Progenitor cell of endocrine pancreas (in vitro differentiated cells): ENCODE measurements around the gene MKNK2. TPM values are rescaled to one million over a fixed set of nuclear protein-coding genes. Genes with fewer than 3 reads are reported as not detected.

Source experiments
- DNase-seq: peaks from one replicate; pipeline ENCODE4 v3.0.0; 2021; ENCODE audit warnings: low spot score; ENCODE audit not compliant: unreplicated experiment
- H3K27ac Mint-ChIP-seq: 2 replicates; pipeline ENCODE4 v1.8.0; 2021; ENCODE audit warnings: mild to moderate bottlenecking, moderate library complexity, mixed read lengths
- H3K27me3 Mint-ChIP-seq: 2 replicates; pipeline ENCODE4 v1.8.0; 2021; ENCODE audit warnings: mixed read lengths
- H3K36me3 Mint-ChIP-seq: 2 replicates; pipeline ENCODE4 v1.8.0; 2022; ENCODE audit warnings: mixed read lengths; ENCODE audit not compliant: insufficient read depth
- H3K4me1 Mint-ChIP-seq: 2 replicates; pipeline ENCODE4 v1.8.0; 2021; ENCODE audit warnings: low read depth, mixed read lengths
- H3K4me3 Mint-ChIP-seq: 2 replicates; pipeline ENCODE4 v1.8.0; 2021; ENCODE audit warnings: low read depth, mild to moderate bottlenecking, moderate library complexity, mixed read lengths
- H3K9me3 Mint-ChIP-seq: 2 replicates; pipeline ENCODE4 v1.8.0; 2021; ENCODE audit warnings: low read depth, mixed read lengths
- total RNA-seq: library from RNA; stranded (reverse); gene quantifications from 2 replicates; pipeline ENCODE4 v1.2.1, GENCODE V29; 2021
- TF ChIP-seq, protein P1 (sequence below): fragments of 200-600 bp; sonication (generic); IDR thresholded peaks from one replicate; pipeline ENCODE4 v1.5.0; 2021; ENCODE audit warnings: antibody characterized with exemption, mild to moderate bottlenecking; ENCODE audit not compliant: unreplicated experiment

MKNK2 gene
- total RNA-seq, 1 donor from 2014 or later = 163 TPM

DNA sequence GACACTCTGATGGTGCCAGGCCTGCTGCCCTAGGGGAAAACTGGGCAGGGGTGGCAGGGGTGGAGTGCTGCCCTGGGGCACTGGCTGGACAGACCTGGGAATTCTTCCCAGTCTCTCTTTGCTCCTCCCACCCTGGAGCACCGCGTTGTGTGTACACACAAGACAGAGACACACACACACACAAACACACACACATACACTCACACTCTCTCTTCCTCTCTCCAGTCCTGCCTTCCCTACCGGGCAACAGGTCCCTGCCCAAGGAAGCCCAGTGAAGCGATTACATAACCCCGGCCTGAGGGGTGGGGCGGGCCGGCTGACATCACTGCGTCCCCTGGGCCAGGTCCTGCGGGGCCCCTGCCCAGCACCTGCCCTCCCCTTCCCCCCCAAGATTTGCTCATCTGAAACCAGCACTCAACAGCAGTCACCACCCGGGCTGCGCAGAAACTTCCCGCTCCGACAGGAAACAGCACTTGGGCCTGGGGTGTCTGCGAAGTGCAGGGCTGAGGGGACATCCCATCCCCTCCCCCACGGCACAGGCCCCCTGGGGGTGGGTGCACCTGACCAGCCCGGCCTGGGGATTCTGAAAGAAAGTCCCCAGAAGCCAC is 1.2 kb downstream of the MKNK2 start:
- Mint-ChIP-seq H3K36me3 (peaks cover 2% of the 10 kb centered on the region), H3K27ac (peak overlapping the region; percentile 88), H3K27me3 (no peaks in the 10 kb centered on the region), H3K9me3 (no peaks in the 10 kb centered on the region), H3K4me3 (peak overlapping the region; percentile 82), H3K4me1 (peaks cover 7% of the 10 kb centered on the region)
- TF ChIP-seq, protein P1, sequence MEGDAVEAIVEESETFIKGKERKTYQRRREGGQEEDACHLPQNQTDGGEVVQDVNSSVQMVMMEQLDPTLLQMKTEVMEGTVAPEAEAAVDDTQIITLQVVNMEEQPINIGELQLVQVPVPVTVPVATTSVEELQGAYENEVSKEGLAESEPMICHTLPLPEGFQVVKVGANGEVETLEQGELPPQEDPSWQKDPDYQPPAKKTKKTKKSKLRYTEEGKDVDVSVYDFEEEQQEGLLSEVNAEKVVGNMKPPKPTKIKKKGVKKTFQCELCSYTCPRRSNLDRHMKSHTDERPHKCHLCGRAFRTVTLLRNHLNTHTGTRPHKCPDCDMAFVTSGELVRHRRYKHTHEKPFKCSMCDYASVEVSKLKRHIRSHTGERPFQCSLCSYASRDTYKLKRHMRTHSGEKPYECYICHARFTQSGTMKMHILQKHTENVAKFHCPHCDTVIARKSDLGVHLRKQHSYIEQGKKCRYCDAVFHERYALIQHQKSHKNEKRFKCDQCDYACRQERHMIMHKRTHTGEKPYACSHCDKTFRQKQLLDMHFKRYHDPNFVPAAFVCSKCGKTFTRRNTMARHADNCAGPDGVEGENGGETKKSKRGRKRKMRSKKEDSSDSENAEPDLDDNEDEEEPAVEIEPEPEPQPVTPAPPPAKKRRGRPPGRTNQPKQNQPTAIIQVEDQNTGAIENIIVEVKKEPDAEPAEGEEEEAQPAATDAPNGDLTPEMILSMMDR = no peak
- no peak for DNase-seq

DNA sequence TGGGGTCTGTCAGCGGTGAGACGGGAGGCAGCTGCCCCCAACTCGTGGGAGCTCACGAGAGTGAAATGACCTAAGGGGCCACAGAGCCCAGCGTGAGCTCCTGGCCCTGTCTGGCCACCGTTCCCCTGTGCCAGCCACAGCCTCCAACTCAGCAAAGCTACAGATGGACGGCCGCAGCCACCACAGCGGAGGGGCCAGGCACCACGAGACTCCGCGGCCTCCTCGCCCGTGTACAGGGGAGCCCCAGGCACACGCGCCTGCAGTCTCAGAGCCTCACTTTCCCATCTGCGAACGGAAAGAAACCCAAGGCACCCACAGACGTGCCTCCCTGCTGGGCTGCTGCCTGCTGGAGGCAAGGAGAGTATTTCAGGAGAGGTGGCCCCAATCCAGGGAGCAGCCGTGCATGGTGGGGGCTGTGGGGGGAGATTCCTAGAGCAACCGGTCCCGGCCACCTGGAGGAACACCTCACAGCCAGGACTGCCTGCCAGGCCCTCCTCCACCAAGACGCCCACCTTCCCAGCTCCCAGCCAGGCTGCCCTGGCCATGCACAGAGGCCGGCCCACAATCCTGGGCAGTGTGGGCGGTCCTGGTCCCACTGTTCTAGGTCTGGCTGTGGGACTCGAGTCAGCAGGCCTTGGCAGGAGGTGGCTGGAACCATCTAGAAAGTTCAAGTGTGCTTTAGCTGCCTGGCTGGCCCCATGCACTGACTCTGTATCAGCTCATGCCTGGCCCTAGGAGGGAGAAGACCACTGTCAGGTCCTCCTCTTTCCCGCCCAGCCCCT is 1.9 kb downstream of the MKNK2 start:
- TF ChIP-seq, protein P1 = no peak
- H3K4me1 Mint-ChIP-seq = peaks cover 7% of the 10 kb centered on the region
- H3K27me3 Mint-ChIP-seq = no peaks in the 10 kb centered on the region
- H3K4me3 Mint-ChIP-seq = peak overlapping the region; percentile 82
- H3K27ac Mint-ChIP-seq = peak overlapping the region; percentile 88
- DNase-seq = no peak
- H3K36me3 Mint-ChIP-seq = peaks cover 4% of the 10 kb centered on the region
- no peaks in the 10 kb centered on the region for H3K9me3 Mint-ChIP-seq

DNA sequence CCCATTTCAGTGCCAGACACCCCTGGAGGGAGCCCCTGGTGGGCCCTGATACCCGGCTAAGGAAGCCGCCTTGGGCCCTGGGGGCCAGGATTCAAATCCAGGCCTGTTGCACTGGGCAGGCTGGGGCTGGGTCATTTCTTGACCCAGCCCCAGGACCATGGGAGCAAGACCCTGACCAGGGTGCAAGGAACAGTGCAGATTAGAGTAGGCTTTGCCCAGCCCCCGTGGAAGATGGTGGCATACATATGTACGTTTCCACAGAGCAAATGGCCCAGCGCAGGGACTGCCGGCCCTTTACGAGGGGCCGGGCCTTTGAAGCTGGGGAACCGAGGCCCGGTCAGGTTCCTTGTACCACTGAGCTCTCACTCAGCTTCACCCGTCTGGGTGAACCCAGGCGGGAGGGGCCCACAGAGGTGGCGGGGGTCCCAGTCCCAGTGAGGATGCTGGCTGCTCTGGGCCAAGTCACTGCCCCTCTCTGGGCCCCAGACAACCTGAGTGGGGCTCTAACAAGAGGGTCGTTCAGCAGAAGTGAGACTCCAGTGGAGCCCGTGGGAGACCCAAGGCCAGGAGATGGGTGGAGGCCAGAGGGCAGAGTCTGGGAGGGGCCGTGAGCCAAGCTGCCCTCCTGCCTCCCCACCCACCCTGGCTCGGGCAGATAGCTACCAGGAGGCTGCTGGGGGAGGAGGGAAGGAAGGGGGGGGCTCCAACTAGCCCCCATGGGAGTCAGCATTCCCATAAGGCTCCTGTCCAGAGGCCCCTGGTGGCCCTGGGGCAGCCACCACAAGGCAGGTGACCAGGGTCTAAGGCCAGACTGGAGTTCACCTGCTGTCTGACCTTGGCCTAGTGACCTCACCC is 2.7 kb downstream of the MKNK2 start:
- H3K27ac Mint-ChIP-seq = no peak overlapping the region
- peaks cover 6% of the 10 kb centered on the region for H3K36me3 Mint-ChIP-seq
- no peaks in the 10 kb centered on the region for H3K27me3 Mint-ChIP-seq
- no peak for DNase-seq
- H3K9me3 Mint-ChIP-seq = no peaks in the 10 kb centered on the region
- peaks cover 7% of the 10 kb centered on the region for H3K4me1 Mint-ChIP-seq
- H3K4me3 Mint-ChIP-seq = peak overlapping the region; percentile 63
- TF ChIP-seq, protein P1 = no peak

DNA sequence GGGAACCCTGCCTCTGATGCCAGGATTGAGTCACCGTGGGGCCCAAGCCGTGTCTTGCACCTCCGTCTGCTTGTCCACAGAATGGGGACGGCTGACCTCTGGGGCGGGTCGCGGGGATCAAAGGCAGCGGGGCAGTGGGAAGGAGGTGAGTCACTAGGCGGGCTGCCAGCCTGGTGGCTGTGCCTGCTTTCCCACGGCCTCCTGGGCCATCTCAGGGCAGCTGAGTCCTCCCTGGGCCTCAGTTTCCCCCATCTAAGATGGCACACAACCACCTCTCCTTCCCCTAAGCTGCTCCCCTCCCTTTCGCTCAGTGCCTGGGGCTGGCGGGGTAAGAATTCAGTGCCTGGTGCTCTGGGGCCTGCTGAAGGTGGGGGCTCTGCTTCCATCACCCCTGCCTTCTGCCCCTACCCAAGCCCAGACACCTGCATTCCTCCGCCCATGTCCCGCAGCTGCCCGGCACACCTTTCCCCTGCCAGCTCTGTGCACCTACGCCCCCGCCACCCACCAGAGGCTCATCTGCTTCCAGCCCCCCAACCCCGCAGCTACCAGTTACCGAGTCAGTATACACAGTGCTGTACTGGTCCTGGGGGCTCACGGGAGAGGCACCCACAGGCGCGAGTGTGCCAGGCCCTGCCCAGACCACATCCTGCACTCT is 3.5 kb downstream of the MKNK2 start:
- TF ChIP-seq, protein P1 = no peak
- H3K4me3 Mint-ChIP-seq = no peak overlapping the region

DNA sequence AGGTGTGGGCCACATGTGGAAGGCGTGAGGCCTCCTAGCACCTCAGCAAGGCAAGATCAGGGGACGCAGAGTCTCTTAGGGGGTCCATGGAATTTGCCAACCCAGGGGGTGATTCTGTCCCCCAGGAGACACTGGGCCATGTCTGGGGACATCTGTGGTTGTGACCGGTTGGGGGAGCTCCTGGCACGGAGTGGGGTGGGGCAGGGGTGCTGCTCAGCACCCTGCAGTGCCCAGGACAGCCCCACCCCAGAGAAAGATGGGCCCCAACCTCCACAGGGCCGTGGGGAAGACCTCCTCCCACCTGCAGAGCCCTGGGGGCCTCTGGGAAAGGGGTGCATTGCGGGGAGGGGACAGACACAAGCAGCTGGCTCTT is 4.0 kb downstream of the MKNK2 start:
- peaks cover 7% of the 10 kb centered on the region for H3K4me1 Mint-ChIP-seq
- H3K4me3 Mint-ChIP-seq = no peak overlapping the region
- no peak for DNase-seq
- peaks cover 6% of the 10 kb centered on the region for H3K36me3 Mint-ChIP-seq
- H3K27me3 Mint-ChIP-seq = no peaks in the 10 kb centered on the region
- no peak overlapping the region for H3K27ac Mint-ChIP-seq
- TF ChIP-seq, protein P1 = no peak
- H3K9me3 Mint-ChIP-seq = no peaks in the 10 kb centered on the region

More for the DNA sequence above, 3.5 kb downstream of the MKNK2 start:
- no peaks in the 10 kb centered on the region for H3K9me3 Mint-ChIP-seq
- H3K36me3 Mint-ChIP-seq = peaks cover 6% of the 10 kb centered on the region
- no peak overlapping the region for H3K27ac Mint-ChIP-seq
- no peaks in the 10 kb centered on the region for H3K27me3 Mint-ChIP-seq
- peaks cover 7% of the 10 kb centered on the region for H3K4me1 Mint-ChIP-seq
- DNase-seq = no peak
